Vagina (tissue), 2 donors: Measurements from ENCODE around the gene AGPAT2. TPM values are rescaled to one million over a fixed set of nuclear protein-coding genes. Genes with fewer than 3 reads are reported as not detected.

ENCODE experiments used
- DNase-seq, 2 donors: peaks; one replicate each; pipeline ENCODE4 v3.0.0-alpha.2; 2017; ENCODE audit errors: extremely low spot score in 2 of 2
- H3K27ac ChIP-seq: fragments of 200-600 bp; sonication (generic); one replicate; pipeline ENCODE4 v1.5.1; 2019
- H3K27me3 ChIP-seq: fragments of 200-600 bp; sonication (generic); one replicate; pipeline ENCODE4 v1.5.1; 2019
- H3K36me3 ChIP-seq, 2 donors: fragments of 200-600 bp; sonication (generic); one replicate each; pipeline ENCODE4 v1.5.1; 2017 to 2019
- H3K4me1 ChIP-seq: fragments of 200-600 bp; sonication (generic); one replicate; pipeline ENCODE4 v1.5.1; 2019
- H3K4me3 ChIP-seq, 2 donors: fragments of 200-600 bp; sonication (generic); 1 replicate in 1 of 2; 2 replicates in 1 of 2; pipeline ENCODE4 v1.5.1; 2016 to 2019
- H3K9me3 ChIP-seq: fragments of 200-600 bp; sonication (generic); one replicate; pipeline ENCODE4 v1.5.1; 2019
- POLR2A ChIP-seq, 2 donors: fragments of 450-650 bp; IDR thresholded peaks; one replicate each; pipeline ENCODE4 v1.6.1; 2017; ENCODE audit warnings: antibody characterized with exemption in 2 of 2, mild to moderate bottlenecking in 2 of 2, moderate library complexity in 2 of 2
- POLR2AphosphoS5 ChIP-seq, 2 donors: sonication (generic); formaldehyde crosslinking; IDR thresholded peaks; one replicate each; pipeline ENCODE4 v1.9.0; 2017; ENCODE audit warnings: antibody characterized with exemption in 2 of 2, mild to moderate bottlenecking in 2 of 2, low read depth in 1 of 2; ENCODE audit not compliant: insufficient read depth in 1 of 2
- intact Hi-C: fragments of 100-400 bp; cut with DNase I; formaldehyde crosslinking; loops from one replicate; pipeline ENCODE4 v1.15.1; 2023
- total RNA-seq: library from RNA; depleted of rRNA; stranded (reverse); fragments of >200 nt; gene quantifications from one replicate; pipeline ENCODE4 v1.2.3, GENCODE V29; 2016
- TF ChIP-seq, protein P1 (sequence below), 3 experiments: fragments of 450-650 bp in 2 of 3; fragments of 200-600 bp in 1 of 3; sonication (generic) in 1 of 3; IDR thresholded peaks; one replicate each; pipeline ENCODE4 v1.5.1; 2017 to 2019; ENCODE audit warnings: antibody characterized with exemption in 3 of 3, mild to moderate bottlenecking in 2 of 3, moderate library complexity in 2 of 3

The AGPAT2 gene
- total RNA-seq, 1 donor from 2014 or later = 87.2 TPM

DNA sequence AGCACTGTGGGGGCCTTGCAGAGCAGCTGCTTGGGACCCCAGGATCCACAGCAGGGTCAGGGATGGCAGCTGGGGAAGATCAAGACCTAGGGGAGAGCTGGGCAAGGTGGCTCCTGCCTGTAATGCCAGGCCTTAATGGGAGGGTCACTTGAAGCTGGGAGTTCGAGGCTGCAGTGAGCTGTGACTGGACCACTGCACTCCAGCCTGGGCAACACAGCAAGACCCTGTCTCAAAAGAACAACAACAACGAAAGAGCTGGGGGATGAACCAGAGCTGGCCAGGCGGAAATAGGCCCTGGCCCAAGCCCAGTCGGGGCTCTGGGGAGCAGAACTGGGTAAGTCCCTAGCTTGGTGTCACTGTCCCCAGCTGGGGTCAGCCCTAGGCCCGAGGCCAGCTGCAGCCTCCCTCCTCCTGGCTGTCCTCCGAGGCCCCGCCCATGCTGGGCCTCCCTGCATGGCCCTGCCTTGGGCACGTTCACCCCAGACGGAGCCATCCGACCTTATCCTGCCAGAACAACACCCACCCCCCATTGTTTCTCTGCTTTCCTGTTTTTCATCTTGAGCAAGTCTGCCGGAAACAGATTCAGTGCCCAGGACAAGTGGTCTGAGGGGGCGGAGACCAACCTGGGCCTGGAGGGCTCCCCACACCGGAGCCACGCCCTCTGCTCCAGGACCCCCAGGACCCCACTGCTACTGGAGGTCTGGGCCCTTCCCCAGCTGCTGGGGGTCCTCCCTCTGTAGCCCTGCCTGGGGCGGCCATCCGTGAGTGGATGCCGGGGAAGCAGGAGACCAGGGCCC lies 27.0 kb upstream of the AGPAT2 start:
- Histone ChIP-seq H3K27ac (no peak overlapping the region), H3K36me3 (no peaks in the 10 kb centered on the region), H3K9me3 (no peaks in the 10 kb centered on the region), H3K4me1 (peaks cover 24% of the 10 kb centered on the region), H3K27me3 (peaks cover 3% of the 10 kb centered on the region), H3K4me3 (no peak overlapping the region)
- no peak for TF ChIP-seq POLR2A (IDR thresholded peaks at IDR 0.05)
- TF ChIP-seq, protein P1, sequence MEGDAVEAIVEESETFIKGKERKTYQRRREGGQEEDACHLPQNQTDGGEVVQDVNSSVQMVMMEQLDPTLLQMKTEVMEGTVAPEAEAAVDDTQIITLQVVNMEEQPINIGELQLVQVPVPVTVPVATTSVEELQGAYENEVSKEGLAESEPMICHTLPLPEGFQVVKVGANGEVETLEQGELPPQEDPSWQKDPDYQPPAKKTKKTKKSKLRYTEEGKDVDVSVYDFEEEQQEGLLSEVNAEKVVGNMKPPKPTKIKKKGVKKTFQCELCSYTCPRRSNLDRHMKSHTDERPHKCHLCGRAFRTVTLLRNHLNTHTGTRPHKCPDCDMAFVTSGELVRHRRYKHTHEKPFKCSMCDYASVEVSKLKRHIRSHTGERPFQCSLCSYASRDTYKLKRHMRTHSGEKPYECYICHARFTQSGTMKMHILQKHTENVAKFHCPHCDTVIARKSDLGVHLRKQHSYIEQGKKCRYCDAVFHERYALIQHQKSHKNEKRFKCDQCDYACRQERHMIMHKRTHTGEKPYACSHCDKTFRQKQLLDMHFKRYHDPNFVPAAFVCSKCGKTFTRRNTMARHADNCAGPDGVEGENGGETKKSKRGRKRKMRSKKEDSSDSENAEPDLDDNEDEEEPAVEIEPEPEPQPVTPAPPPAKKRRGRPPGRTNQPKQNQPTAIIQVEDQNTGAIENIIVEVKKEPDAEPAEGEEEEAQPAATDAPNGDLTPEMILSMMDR (IDR thresholded peaks at IDR 0.05) = no peak
- TF ChIP-seq POLR2AphosphoS5 (IDR thresholded peaks at IDR 0.05; ENCODE audit: insufficient read depth in 1 of 2, low read depth in 1 of 2) = peak in 1 of 2 donors; percentile 33
- no peak for DNase-seq
- intact Hi-C loops = no loop called here

DNA sequence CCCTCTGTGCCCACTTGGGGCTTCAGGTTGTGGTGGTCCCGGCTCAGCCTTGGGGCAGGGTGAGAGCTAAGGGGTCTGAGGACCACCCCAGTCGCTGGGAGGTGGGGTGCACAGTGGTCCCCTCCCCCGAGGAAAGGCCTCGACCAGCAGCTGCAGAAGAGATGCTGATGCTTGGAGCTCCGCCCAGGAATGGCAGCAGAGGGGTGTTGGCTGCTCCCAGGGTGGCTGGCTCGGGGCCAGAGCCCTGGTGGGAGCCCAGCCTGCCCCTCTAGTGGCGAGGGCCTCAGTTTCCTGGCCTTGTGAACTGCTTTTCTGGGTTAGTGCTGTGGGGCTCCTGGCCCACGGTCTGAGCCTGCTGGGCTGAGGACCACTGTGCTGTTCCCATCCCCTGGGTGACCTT lies 26.3 kb upstream of the AGPAT2 start:
- peaks cover 3% of the 10 kb centered on the region for H3K27me3 ChIP-seq
- TF ChIP-seq, protein P1 (IDR thresholded peaks at IDR 0.05) = no peak
- TF ChIP-seq POLR2A (IDR thresholded peaks at IDR 0.05) = no peak
- TF ChIP-seq POLR2AphosphoS5 (IDR thresholded peaks at IDR 0.05; ENCODE audit: insufficient read depth in 1 of 2, low read depth in 1 of 2) = no peak
- H3K4me1 ChIP-seq = peaks cover 20% of the 10 kb centered on the region
- H3K27ac ChIP-seq = no peak overlapping the region
- H3K9me3 ChIP-seq = no peaks in the 10 kb centered on the region
- H3K4me3 ChIP-seq = peak overlapping the region in 1 of 2 donors; percentile 48
- intact Hi-C loops = no loop called here
- no peaks in the 10 kb centered on the region for H3K36me3 ChIP-seq
- no peak for DNase-seq

DNA sequence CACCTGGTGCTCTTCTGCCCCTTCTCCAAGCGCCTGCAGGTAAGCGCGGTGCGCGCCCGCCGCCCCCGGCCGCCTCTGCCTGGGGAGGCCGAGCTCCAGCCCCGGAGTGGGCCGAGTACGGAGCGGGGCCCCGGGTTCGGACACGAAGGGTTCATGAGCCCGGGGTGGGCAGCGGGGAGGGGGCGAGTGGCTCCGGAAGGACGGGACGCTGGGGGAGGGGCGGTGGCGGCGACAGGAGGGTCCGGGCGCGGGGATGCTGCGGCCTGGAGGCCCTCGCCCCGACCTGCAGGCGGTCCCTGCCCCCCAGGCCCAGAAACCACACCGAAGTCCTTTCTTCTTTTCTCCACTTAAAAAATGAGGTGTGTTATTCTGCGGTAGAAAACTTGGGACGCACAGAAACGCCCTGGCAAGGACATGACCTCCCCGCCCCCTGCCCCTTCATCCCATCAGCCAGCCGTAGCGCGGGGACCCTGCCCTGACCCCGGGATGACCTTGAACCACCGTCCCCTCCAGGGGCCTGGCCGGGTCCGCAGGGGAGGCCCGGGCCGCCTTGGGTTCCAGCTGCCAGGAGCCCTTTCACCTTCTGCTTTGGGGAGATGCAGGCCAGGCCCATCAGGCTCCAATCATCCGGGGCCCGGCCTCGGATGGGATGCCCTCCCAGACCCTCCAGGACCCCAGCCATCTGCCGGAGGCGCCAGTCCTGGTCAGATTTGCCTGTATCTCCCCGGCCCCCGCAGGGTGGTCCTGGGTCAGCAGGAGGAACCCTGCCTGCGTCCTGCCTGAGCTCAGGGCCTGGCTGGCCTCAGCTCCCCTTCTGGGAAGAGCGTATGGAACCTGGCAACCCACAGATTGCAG lies 25.7 kb upstream of the AGPAT2 start:
- DNase-seq = no peak
- H3K4me1 ChIP-seq = peaks cover 20% of the 10 kb centered on the region
- H3K36me3 ChIP-seq = no peaks in the 10 kb centered on the region
- H3K27me3 ChIP-seq = peaks cover 3% of the 10 kb centered on the region
- no peaks in the 10 kb centered on the region for H3K9me3 ChIP-seq
- intact Hi-C loops = no loop called here
- peak overlapping the region; percentile 42 to 48 for H3K4me3 ChIP-seq
- H3K27ac ChIP-seq = no peak overlapping the region
- TF ChIP-seq, protein P1 (IDR thresholded peaks at IDR 0.05) = no peak
- TF ChIP-seq POLR2AphosphoS5 (IDR thresholded peaks at IDR 0.05; ENCODE audit: insufficient read depth in 1 of 2, low read depth in 1 of 2) (no peak), POLR2A (IDR thresholded peaks at IDR 0.05) (no peak)

DNA sequence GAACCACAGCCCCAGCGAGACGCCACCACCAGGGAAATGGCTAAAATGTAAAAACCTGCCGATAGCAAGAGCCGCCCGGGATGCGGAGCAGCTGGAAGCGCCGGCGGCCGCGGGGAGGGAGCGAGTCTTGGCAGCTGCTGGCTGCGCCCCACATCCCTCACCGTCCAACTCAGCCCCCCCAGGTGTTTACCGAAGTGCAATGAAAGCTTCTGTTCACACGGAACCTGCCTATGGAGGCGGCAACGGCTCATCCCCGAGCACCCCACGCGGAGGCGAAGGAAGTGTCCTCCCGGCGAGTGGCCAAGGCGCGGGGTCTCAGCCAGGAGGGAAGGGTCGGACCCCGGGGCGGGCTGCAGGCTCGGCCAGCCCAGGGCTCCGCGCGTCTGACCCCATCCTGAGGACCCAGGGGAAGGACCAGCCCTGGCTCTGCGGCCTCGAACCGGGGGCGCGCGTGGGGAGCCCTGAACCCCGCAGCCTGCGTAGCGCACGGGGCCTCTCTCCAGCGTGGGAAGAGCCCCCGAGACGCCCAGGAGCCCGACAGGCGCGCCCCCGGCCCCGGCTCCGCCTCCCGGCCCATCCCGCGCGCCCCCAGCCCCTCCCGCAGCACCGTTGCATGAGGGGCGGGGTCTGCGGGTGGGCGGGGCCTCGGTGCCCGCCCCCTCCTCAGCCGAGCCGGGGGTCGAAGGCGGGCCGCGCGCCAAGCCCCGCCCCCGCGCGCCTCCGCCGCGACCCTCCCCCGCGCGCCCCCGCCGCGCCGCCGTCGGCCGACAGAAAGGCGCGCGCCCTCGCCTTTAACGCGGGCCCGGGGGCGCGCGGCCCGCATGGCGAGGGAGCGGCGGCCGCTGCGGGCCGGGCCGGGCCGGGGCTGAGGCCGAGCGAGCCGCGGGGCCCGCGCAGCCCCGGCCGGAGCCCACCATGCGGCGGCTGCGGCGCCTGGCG lies 24.8 kb upstream of the AGPAT2 start, which contains the start of gene DIPK1B:
Gene DIPK1B (plus strand): TSS at position 822 of the 939 bp plus-strand sequence. CDS start 94 bp downstream, at position 916.
- Histone ChIP-seq H3K9me3 (no peaks in the 10 kb centered on the region), H3K4me3 (peak within 1 kb of the TSS; percentile 42 to 48), H3K27ac (no peak within 1 kb of the TSS), H3K27me3 (peaks cover 3% of the 10 kb centered on the region), H3K36me3 (no peaks in the 10 kb centered on the region), H3K4me1 (peaks cover 20% of the 10 kb centered on the region)
- TF ChIP-seq, protein P1 (IDR thresholded peaks at IDR 0.05) = no peak
- TF ChIP-seq POLR2AphosphoS5 (IDR thresholded peaks at IDR 0.05; ENCODE audit: insufficient read depth in 1 of 2, low read depth in 1 of 2) = no peak
- no peak for TF ChIP-seq POLR2A (IDR thresholded peaks at IDR 0.05)
- intact Hi-C loops = no loop called here
- no peak for DNase-seq
